Mesendoderm (in vitro differentiated cells): ENCODE data around the gene SEMA5B.

ENCODE experiments used
- DNase-seq: peaks from one replicate; pipeline ENCODE4 v3.0.0; 2013
- H2AK5ac ChIP-seq: 2 replicates; pipeline ENCODE4 v1.6.1; 2013; ENCODE audit warnings: low read length, inconsistent platforms
- H2BK120ac ChIP-seq: 2 replicates; pipeline ENCODE4 v1.6.1; 2013; ENCODE audit warnings: low read depth, mild to moderate bottlenecking, low read length, moderate library complexity, mixed read lengths
- H2BK15ac ChIP-seq: replicated peaks from 2 replicates; pipeline ENCODE4 v1.6.1; 2013; ENCODE audit warnings: low read depth, mild to moderate bottlenecking, moderate library complexity
- H2BK5ac ChIP-seq: 2 replicates; pipeline ENCODE4 v1.6.1; 2013; ENCODE audit warnings: low read length, inconsistent platforms
- H3K18ac ChIP-seq: 2 replicates; pipeline ENCODE4 v1.6.1; 2013; ENCODE audit warnings: mild to moderate bottlenecking, low read length, mixed read lengths
- H3K23ac ChIP-seq: one replicate; pipeline ENCODE4 v1.6.1; 2013; ENCODE audit warnings: low read length
- H3K27ac ChIP-seq: 2 replicates; pipeline ENCODE4 v1.5.1; 2013; ENCODE audit warnings: low read depth, mild to moderate bottlenecking, inconsistent platforms, low read length, moderate library complexity
- H3K27me3 ChIP-seq: 2 replicates; pipeline ENCODE4 v1.6.1; 2013; ENCODE audit warnings: low read length, control low read depth, mild to moderate bottlenecking, inconsistent platforms; ENCODE audit not compliant: insufficient read depth, poor library complexity
- H3K36me3 ChIP-seq: 2 replicates; pipeline ENCODE4 v1.6.1; 2013; ENCODE audit warnings: low read length, inconsistent platforms; ENCODE audit not compliant: control insufficient read depth, insufficient read depth
- H3K4ac ChIP-seq: one replicate; pipeline ENCODE4 v1.6.1; 2013; ENCODE audit warnings: low read depth, mild to moderate bottlenecking, low read length, moderate library complexity
- H3K4me1 ChIP-seq: 2 replicates; pipeline ENCODE4 v1.6.1; 2013; ENCODE audit warnings: low read depth, low read length, inconsistent platforms; ENCODE audit not compliant: control insufficient read depth
- H3K4me2 ChIP-seq: 2 replicates; pipeline ENCODE4 v1.6.1; 2013; ENCODE audit warnings: low read length
- H3K4me3 ChIP-seq: 2 replicates; pipeline ENCODE4 v1.5.1; 2013; ENCODE audit warnings: mild to moderate bottlenecking, low read length
- H3K56ac ChIP-seq: one replicate; pipeline ENCODE4 v1.6.1; 2013; ENCODE audit warnings: low read length
- H3K79me1 ChIP-seq: 2 replicates; pipeline ENCODE4 v1.6.1; 2013; ENCODE audit warnings: low read length, inconsistent platforms
- H3K79me2 ChIP-seq: 2 replicates; pipeline ENCODE4 v1.6.1; 2013; ENCODE audit warnings: mild to moderate bottlenecking, low read length; ENCODE audit not compliant: control insufficient read depth, insufficient read depth
- H3K9ac ChIP-seq: 2 replicates; pipeline ENCODE4 v1.6.1; 2013; ENCODE audit warnings: low read length, inconsistent platforms
- H4K5ac ChIP-seq: one replicate; pipeline ENCODE4 v1.6.1; 2013; ENCODE audit warnings: low read length
- H4K8ac ChIP-seq: one replicate; pipeline ENCODE4 v1.6.1; 2013; ENCODE audit warnings: low read depth, mild to moderate bottlenecking, control low read depth, low read length, moderate library complexity
- WGBS: extraction: QIAGEN DNeasy Blood & Tissue Kit; methylation state at CpG from one replicate; pipeline ENCODE4 v1.1.7; 2013; ENCODE audit warnings: low lambda C conversion rate, missing lambda C conversion rate; ENCODE audit not compliant: insufficient coverage; ENCODE audit errors: extremely low coverage; 5-methylcytosine and 5-hydroxymethylcytosine counted together

The SEMA5B gene

DNA sequence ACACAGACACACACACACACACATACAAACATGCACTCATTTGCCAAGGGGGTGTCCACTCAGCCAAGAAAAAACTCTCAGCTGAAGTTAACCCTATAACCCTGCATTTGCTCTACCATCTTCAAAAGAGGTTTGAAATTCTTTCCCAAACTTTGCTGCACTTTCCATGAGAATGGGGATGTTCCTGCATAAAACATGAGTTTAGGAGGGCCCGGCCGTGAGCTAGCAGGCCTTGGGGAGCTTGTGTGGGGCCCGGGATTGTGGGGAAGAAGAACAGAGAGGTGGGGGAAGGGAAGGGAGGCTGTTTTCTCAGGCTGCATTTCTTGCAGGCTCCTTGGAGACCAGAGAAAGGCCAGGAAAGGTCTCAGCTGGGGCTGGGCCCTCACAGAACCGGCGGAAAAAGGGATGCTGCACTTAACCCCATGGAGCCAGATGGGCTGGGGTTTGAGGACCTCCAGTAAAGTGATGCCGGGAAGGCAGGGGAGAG is 40.8 kb downstream of the SEMA5B start:
- no peak overlapping the region for H2BK5ac ChIP-seq
- no peak overlapping the region for H3K27ac ChIP-seq
- no peak overlapping the region for H4K5ac ChIP-seq
- no peaks in the 10 kb centered on the region for H3K36me3 ChIP-seq
- H3K18ac ChIP-seq: peak overlapping the region; percentile 25
- no peak overlapping the region for H3K23ac ChIP-seq
- H3K79me2 ChIP-seq: no peaks in the 10 kb centered on the region
- H3K4me3 ChIP-seq: no peak overlapping the region
- no peak overlapping the region for H2BK120ac ChIP-seq
- H2AK5ac ChIP-seq: no peak overlapping the region
- peaks cover 25% of the 10 kb centered on the region for H3K4me1 ChIP-seq
- no peak overlapping the region for H3K4me2 ChIP-seq
- H3K79me1 ChIP-seq: no peaks in the 10 kb centered on the region
- no peak overlapping the region for H2BK15ac ChIP-seq
- H3K56ac ChIP-seq: no peak overlapping the region
- no CpG with 5 or more reads among the region's 6 CpGs for WGBS
- peak overlapping the region; percentile 89 for H3K4ac ChIP-seq
- H3K27me3 ChIP-seq: no peaks in the 10 kb centered on the region
- H3K9ac ChIP-seq: no peak overlapping the region
- H4K8ac ChIP-seq: no peak overlapping the region
- no peak for DNase-seq

DNA sequence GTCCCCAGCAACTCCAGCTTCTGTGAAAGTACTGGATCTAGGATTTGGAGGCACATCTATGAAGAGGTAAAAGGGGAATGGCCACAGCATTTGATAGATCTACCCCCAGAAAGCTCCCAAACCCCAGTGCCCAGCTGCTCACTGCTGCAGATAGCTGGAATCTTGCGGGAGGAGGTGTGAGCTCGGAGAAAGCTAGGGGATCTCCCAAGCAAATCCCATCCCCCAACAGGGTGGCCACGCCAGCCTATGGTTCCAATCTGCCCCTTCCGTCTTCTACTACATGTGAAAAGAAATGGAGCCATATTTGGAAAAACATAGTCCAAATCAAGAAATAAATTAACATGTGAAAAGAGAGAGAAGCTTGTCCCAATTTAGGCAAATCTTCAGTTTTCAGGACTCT is 42.0 kb downstream of the SEMA5B start:
- H2AK5ac ChIP-seq: no peak overlapping the region
- no peaks in the 10 kb centered on the region for H3K36me3 ChIP-seq
- no peak overlapping the region for H2BK15ac ChIP-seq
- no peaks in the 10 kb centered on the region for H3K27me3 ChIP-seq
- no peak overlapping the region for H3K4ac ChIP-seq
- H2BK5ac ChIP-seq: no peak overlapping the region
- H2BK120ac ChIP-seq: no peak overlapping the region
- H3K18ac ChIP-seq: no peak overlapping the region
- no peak overlapping the region for H3K4me3 ChIP-seq
- no peak overlapping the region for H3K9ac ChIP-seq
- no peak overlapping the region for H3K56ac ChIP-seq
- no peaks in the 10 kb centered on the region for H3K79me2 ChIP-seq
- no peak overlapping the region for H3K4me2 ChIP-seq
- H3K27ac ChIP-seq: no peak overlapping the region
- no peak overlapping the region for H4K8ac ChIP-seq
- WGBS: no CpG with 5 or more reads among the region's 4 CpGs
- peaks cover 25% of the 10 kb centered on the region for H3K4me1 ChIP-seq
- no peak overlapping the region for H4K5ac ChIP-seq
- H3K79me1 ChIP-seq: no peaks in the 10 kb centered on the region
- H3K23ac ChIP-seq: no peak overlapping the region
- DNase-seq: peak; percentile 63

GRCh38 chr3:122984650-122985049 is 42.9 kb downstream of the SEMA5B start:
- H3K56ac ChIP-seq: peak overlapping the region; percentile 31
- H2BK5ac ChIP-seq: no peak overlapping the region
- H3K79me1 ChIP-seq: no peaks in the 10 kb centered on the region
- H3K4me3 ChIP-seq: no peak overlapping the region
- H2BK120ac ChIP-seq: no peak overlapping the region
- H4K5ac ChIP-seq: no peak overlapping the region
- H3K18ac ChIP-seq: no peak overlapping the region
- no peak overlapping the region for H3K4ac ChIP-seq
- H3K4me2 ChIP-seq: no peak overlapping the region
- DNase-seq: no peak
- H3K23ac ChIP-seq: no peak overlapping the region
- H3K79me2 ChIP-seq: no peaks in the 10 kb centered on the region
- no peaks in the 10 kb centered on the region for H3K36me3 ChIP-seq
- H3K9ac ChIP-seq: no peak overlapping the region
- no peak overlapping the region for H2BK15ac ChIP-seq
- H2AK5ac ChIP-seq: no peak overlapping the region
- H3K4me1 ChIP-seq: peaks cover 25% of the 10 kb centered on the region
- H4K8ac ChIP-seq: no peak overlapping the region
- no CpG with 5 or more reads among the region's 3 CpGs for WGBS
- H3K27ac ChIP-seq: no peak overlapping the region
- no peaks in the 10 kb centered on the region for H3K27me3 ChIP-seq

DNA sequence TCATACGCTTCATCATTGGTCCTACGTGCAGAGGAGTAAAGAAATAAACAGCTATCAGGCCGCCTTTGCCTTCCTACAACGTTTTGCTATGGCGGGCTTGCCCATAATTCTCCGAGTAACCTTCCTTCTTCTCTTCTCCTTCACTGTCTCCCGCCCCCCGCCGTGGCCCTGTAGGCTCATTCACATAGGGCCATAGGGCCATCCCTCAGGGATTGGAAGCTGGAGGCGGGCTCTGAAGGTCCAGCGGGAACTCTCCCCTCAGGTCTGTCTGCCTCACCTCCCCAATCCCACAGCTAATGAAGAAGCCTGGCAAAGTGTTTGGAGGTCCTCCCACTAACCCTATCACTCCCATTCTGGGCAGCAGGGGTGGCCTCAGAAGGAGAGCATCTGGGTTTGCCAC is 43.6 kb downstream of the SEMA5B start:
- Histone ChIP-seq H2AK5ac (no peak overlapping the region), H3K79me2 (no peaks in the 10 kb centered on the region), H3K27ac (no peak overlapping the region), H3K4me3 (no peak overlapping the region), H4K5ac (no peak overlapping the region), H3K18ac (no peak overlapping the region), H3K4me1 (peaks cover 25% of the 10 kb centered on the region), H2BK120ac (no peak overlapping the region), H3K4ac (no peak overlapping the region), H3K56ac (peak overlapping the region; percentile 35), H2BK15ac (no peak overlapping the region), H3K36me3 (no peaks in the 10 kb centered on the region), H3K79me1 (no peaks in the 10 kb centered on the region), H3K4me2 (no peak overlapping the region), H3K27me3 (no peaks in the 10 kb centered on the region), H4K8ac (no peak overlapping the region), H3K23ac (no peak overlapping the region), H2BK5ac (no peak overlapping the region), H3K9ac (no peak overlapping the region)
- DNase-seq: peak; percentile 64
- no CpG with 5 or more reads among the region's 11 CpGs for WGBS

GRCh38 chr3:122982216-122983185 is 45.1 kb downstream of the SEMA5B start:
- H3K4ac ChIP-seq: no peak overlapping the region
- no peak overlapping the region for H4K5ac ChIP-seq
- H3K4me2 ChIP-seq: no peak overlapping the region
- no peaks in the 10 kb centered on the region for H3K79me1 ChIP-seq
- DNase-seq: peak; percentile 74
- no peaks in the 10 kb centered on the region for H3K27me3 ChIP-seq
- H3K9ac ChIP-seq: no peak overlapping the region
- peaks cover 20% of the 10 kb centered on the region for H3K4me1 ChIP-seq
- no peak overlapping the region for H4K8ac ChIP-seq
- H3K18ac ChIP-seq: no peak overlapping the region
- H2AK5ac ChIP-seq: no peak overlapping the region
- H3K56ac ChIP-seq: no peak overlapping the region
- no peak overlapping the region for H3K4me3 ChIP-seq
- H2BK15ac ChIP-seq: no peak overlapping the region
- no peak overlapping the region for H3K23ac ChIP-seq
- no peaks in the 10 kb centered on the region for H3K79me2 ChIP-seq
- H3K27ac ChIP-seq: no peak overlapping the region
- no CpG with 5 or more reads among the region's 15 CpGs for WGBS
- no peaks in the 10 kb centered on the region for H3K36me3 ChIP-seq
- H2BK120ac ChIP-seq: no peak overlapping the region
- no peak overlapping the region for H2BK5ac ChIP-seq
